ENCODE measurements around the gene MAN2B2. TPM values are rescaled to one million over a fixed set of nuclear protein-coding genes. Genes with fewer than 3 reads are reported as not detected.

The MAN2B2 gene
- total and polyA plus RNA-seq, 2 of the 4 experiments (the other 2 are of a cell fraction), result 13.4 to 34.1 TPM

DNA sequence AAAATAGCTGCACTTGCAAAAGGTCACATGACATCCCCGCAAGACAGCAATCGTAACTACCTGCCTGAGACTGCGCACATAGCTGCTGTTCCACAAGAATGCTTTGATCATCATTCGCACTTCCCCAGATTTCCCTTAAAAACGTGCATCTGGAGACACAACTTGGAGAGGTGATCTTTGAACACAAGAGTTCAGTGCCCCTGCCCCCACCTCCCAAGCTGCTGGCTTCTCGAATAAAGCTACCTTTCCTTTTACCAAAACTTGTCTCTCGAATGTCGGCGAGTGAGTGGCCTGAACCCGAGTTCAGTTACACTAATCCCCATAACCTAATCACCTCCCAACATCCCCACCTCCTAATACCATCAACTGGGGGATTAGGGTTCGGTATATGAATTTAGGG is 51.1 kb downstream of the MAN2B2 start:
- H4K5ac ChIP-seq (ENCODE audit: low read depth, low read length), result no peak overlapping the region
- no peaks in the 10 kb centered on the region for H3K4me1 ChIP-seq (ENCODE audit: control insufficient read depth, insufficient read depth, low read length)
- no peak overlapping the region for H3K9ac ChIP-seq (ENCODE audit: low read depth, low read length)
- H2AK5ac ChIP-seq (ENCODE audit: low read depth, low read length), result no peak overlapping the region
- DNase-seq (no peak), ATAC-seq (ENCODE audit: low read depth) (no peak)
- H3K27me3 ChIP-seq (ENCODE audit: control insufficient read depth, insufficient read depth, low read length), result no peaks in the 10 kb centered on the region
- no peak overlapping the region for H2BK20ac ChIP-seq (ENCODE audit: low read depth, low read length)
- H3K18ac ChIP-seq (ENCODE audit: low read depth, low read length), result no peak overlapping the region
- H3K27ac ChIP-seq (ENCODE audit: insufficient read depth, low read length), result no peak overlapping the region
- no peak overlapping the region for H3K23ac ChIP-seq (ENCODE audit: low read depth, low read length)
- no peaks in the 10 kb centered on the region for H4K20me1 ChIP-seq (ENCODE audit: insufficient read depth, low read length)
- dilution Hi-C loops (cut with HindIII; ENCODE audit: low sequenced_read_pairs, unreplicated experiment) (no loop called here), intact Hi-C loops (cut with micrococcal nuclease) (no loop called here), in situ Hi-C loops (cut with MboI; ENCODE audit: low sequenced_read_pairs) (no loop called here)
- no peak overlapping the region for H4K91ac ChIP-seq (ENCODE audit: insufficient read depth, low read depth, low read length)
- H2BK15ac ChIP-seq (ENCODE audit: low read depth, low read length), result no peak overlapping the region
- no peak overlapping the region for H2AK9ac ChIP-seq (replicated peaks; ENCODE audit: low read depth, low read length, poor library complexity)
- H3K4me2 ChIP-seq (ENCODE audit: low read depth, low read length), result no peak overlapping the region
- no peak for TF ChIP-seq BHLHE40 (IDR thresholded peaks at IDR 0.05; ENCODE audit: low read depth, low read length)
- no peak for TF ChIP-seq SMC3 (IDR thresholded peaks at IDR 0.05; ENCODE audit: low read depth, low read length)
- TF ChIP-seq RCOR1 (IDR thresholded peaks at IDR 0.05; ENCODE audit: insufficient replicate concordance, low read length), result no peak
- TF ChIP-seq POLR2A (IDR thresholded peaks at IDR 0.05; ENCODE audit: low read depth, low read length), result no peak
- TF ChIP-seq MAFK (IDR thresholded peaks at IDR 0.05; ENCODE audit: low read depth, low read length), result no peak
- TF ChIP-seq, protein P1, sequence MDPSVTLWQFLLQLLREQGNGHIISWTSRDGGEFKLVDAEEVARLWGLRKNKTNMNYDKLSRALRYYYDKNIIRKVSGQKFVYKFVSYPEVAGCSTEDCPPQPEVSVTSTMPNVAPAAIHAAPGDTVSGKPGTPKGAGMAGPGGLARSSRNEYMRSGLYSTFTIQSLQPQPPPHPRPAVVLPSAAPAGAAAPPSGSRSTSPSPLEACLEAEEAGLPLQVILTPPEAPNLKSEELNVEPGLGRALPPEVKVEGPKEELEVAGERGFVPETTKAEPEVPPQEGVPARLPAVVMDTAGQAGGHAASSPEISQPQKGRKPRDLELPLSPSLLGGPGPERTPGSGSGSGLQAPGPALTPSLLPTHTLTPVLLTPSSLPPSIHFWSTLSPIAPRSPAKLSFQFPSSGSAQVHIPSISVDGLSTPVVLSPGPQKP (IDR thresholded peaks at IDR 0.05; ENCODE audit: borderline replicate concordance, low read depth, low read length), result no peak
- TF ChIP-seq CEBPB (IDR thresholded peaks at IDR 0.05; ENCODE audit: low read depth, low read length), result no peak
- TF ChIP-seq RAD21 (IDR thresholded peaks at IDR 0.05; ENCODE audit: low read length), result no peak
- TF ChIP-seq, protein P2, sequence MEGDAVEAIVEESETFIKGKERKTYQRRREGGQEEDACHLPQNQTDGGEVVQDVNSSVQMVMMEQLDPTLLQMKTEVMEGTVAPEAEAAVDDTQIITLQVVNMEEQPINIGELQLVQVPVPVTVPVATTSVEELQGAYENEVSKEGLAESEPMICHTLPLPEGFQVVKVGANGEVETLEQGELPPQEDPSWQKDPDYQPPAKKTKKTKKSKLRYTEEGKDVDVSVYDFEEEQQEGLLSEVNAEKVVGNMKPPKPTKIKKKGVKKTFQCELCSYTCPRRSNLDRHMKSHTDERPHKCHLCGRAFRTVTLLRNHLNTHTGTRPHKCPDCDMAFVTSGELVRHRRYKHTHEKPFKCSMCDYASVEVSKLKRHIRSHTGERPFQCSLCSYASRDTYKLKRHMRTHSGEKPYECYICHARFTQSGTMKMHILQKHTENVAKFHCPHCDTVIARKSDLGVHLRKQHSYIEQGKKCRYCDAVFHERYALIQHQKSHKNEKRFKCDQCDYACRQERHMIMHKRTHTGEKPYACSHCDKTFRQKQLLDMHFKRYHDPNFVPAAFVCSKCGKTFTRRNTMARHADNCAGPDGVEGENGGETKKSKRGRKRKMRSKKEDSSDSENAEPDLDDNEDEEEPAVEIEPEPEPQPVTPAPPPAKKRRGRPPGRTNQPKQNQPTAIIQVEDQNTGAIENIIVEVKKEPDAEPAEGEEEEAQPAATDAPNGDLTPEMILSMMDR (conservative IDR thresholded peaks at IDR 0.05; ENCODE audit: low read depth, low read length), result no peak
- TF ChIP-seq, protein P3, sequence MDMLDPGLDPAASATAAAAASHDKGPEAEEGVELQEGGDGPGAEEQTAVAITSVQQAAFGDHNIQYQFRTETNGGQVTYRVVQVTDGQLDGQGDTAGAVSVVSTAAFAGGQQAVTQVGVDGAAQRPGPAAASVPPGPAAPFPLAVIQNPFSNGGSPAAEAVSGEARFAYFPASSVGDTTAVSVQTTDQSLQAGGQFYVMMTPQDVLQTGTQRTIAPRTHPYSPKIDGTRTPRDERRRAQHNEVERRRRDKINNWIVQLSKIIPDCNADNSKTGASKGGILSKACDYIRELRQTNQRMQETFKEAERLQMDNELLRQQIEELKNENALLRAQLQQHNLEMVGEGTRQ (IDR thresholded peaks at IDR 0.05; ENCODE audit: low read depth, low read length), result no peak
- TF ChIP-seq CHD1 (IDR thresholded peaks at IDR 0.05; ENCODE audit: low read depth, low read length), result no peak
- no peak for TF ChIP-seq RFX5 (IDR thresholded peaks at IDR 0.05; ENCODE audit: low read depth, low read length)
- TF ChIP-seq MAZ (IDR thresholded peaks at IDR 0.05; ENCODE audit: borderline replicate concordance, low read depth, low read length), result no peak
- TF ChIP-seq FOS (IDR thresholded peaks at IDR 0.05; ENCODE audit: low read depth, low read length), result no peak
- no peak for TF ChIP-seq NFE2L2 (IDR thresholded peaks at IDR 0.05; ENCODE audit: low read depth, low read length)
- no peak for TF ChIP-seq MXI1 (IDR thresholded peaks at IDR 0.05; ENCODE audit: borderline replicate concordance, low read depth, low read length)
- peaks cover 3% of the 10 kb centered on the region; the same call in 1 of the 2 replicates for H3K36me3 ChIP-seq (ENCODE audit: control insufficient read depth, insufficient read depth, low read length)
- no peak overlapping the region for H3K4me3 ChIP-seq (ENCODE audit: insufficient read depth, low read depth, low read length)
- H4K8ac ChIP-seq (ENCODE audit: low read depth in 2 of 2, low read length in 2 of 2), result no peak overlapping the region
- BruUV-seq (replicated peaks), result no TSS peak
- no peak overlapping the region for H3K56ac ChIP-seq (ENCODE audit: extremely low read depth, insufficient read depth, low read length)
- H2BK5ac ChIP-seq (ENCODE audit: low read depth, low read length, poor library complexity, severe bottlenecking), result no peak overlapping the region
- CTCF ChIA-PET, result interaction anchor here (0.6 to 0.7 kb wide), 2 partner anchors 16 to 18 kb away, joined by 3 read pairs; no protein-coding TSS in a partner anchor
- POLR2A ChIA-PET (ENCODE audit: unreplicated experiment), result interaction anchor here (0.6 kb wide), 1 partner anchor 491 kb away, joined by 9 read pairs; no protein-coding TSS in a partner anchor
- no peak overlapping the region for H3K14ac ChIP-seq (replicated peaks; ENCODE audit: low read depth, low read length)
- no peak overlapping the region for H2AFZ ChIP-seq (replicated peaks; ENCODE audit: low read length, poor library complexity)
- H3K9me1 ChIP-seq (ENCODE audit: insufficient read depth, low read length), result no peaks in the 10 kb centered on the region; the same call in 1 of the 2 replicates
- whole genome bisulfite sequencing, 2 experiments (ENCODE audit: extremely low coverage in 2 of 2, insufficient read length in 1 of 2), result no CpG with 5 or more reads among the region's 11 CpGs
- no peak overlapping the region for H3K4ac ChIP-seq (ENCODE audit: low read depth, low read length)
- H2BK120ac ChIP-seq (ENCODE audit: low read depth, low read length), result no peak overlapping the region
- no peaks in the 10 kb centered on the region for H3K79me1 ChIP-seq (ENCODE audit: low read depth in 1 of 2, low read length in 2 of 2)
- no peaks in the 10 kb centered on the region for H3K9me3 ChIP-seq (ENCODE audit: control insufficient read depth, insufficient read depth, low read length)

Measured in IMR-90 (cell line).